ENCODE measurements around the gene DDX5.
A peak's percentile ranks its signal among the peaks of the same experiment; 100 is the strongest.

The DDX5 gene

DNA sequence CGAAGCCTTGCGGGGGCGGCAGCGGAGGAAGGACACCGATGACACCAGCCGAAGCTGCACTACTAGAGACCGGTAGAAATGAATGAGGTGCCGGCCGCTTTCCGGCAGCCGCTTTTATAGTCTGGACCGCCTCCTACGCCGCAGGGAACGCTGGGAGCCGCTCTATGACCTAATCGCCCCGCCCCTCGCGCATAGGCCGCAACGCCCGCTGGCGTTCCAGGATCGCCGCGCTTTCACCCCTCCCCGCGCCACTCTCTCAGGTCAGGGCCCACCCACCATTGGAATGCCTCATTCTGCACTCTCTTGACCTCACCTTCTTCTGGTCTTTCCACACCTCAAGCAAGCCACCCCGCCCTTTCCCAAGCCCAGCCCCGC, at the start of gene DDX5:
TSS of gene DDX5 (minus strand) at position 89 of the 375 bp plus-strand sequence. CDS start 170 bp downstream, outside the sequence.
- Histone ChIP-seq H3K27ac (ENCODE audit: low read depth, low read length) (peak within 1 kb of the TSS; percentile 100), H3K4me3 (ENCODE audit: low read depth in 1 of 5, low read length in 5 of 5) (peak within 1 kb of the TSS; percentile 79 to 100 (median 100)), H3K9me3 (ENCODE audit: control insufficient read depth in 5 of 5, low read length in 5 of 5) (no peaks in the 10 kb centered on the region), H3K36me3 (ENCODE audit: control insufficient read depth in 5 of 5, insufficient read depth in 5 of 5, low read length in 5 of 5) (peaks cover 40 to 56% (median 48%) of the 10 kb centered on the region in 5 donors), H3K9ac (ENCODE audit: low read length in 5 of 5) (peak within 1 kb of the TSS; percentile 96 to 100 (median 100)), H3K4me1 (ENCODE audit: control insufficient read depth in 5 of 5, insufficient read depth in 5 of 5, low read length in 5 of 5) (peaks cover 8 to 58% (median 52%) of the 10 kb centered on the region in 5 donors), H3K27me3 (ENCODE audit: control insufficient read depth in 5 of 5, insufficient read depth in 4 of 5, low read length in 5 of 5) (no peaks in the 10 kb centered on the region)

DNA sequence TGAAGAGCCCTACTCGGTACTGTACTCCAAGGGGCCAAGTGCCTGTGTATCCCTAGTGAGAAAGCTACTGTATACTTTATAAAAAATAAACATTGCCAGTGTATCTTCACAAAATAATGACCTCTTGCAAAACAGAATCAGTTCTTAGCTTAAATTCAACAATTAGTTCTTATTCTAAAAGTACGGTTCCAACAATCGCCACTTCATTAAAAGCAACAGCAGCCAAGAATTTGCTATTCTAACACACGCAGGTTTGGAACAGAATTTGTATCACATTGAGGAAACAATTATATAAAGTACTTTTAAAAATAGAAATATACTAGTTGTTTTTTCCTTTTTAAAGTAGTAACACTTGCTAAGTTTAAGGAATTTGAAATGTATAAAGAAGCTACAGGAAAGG, 49.2 kb upstream of the DDX5 start:
- no peak overlapping the region for H3K9ac ChIP-seq (ENCODE audit: low read length in 5 of 5)
- H3K9me3 ChIP-seq (ENCODE audit: control insufficient read depth in 5 of 5, low read length in 5 of 5), result no peaks in the 10 kb centered on the region
- no peaks in the 10 kb centered on the region for H3K27me3 ChIP-seq (ENCODE audit: control insufficient read depth in 5 of 5, insufficient read depth in 4 of 5, low read length in 5 of 5)
- H3K27ac ChIP-seq (ENCODE audit: low read depth, low read length), result no peak overlapping the region
- H3K36me3 ChIP-seq (ENCODE audit: control insufficient read depth in 5 of 5, insufficient read depth in 5 of 5, low read length in 5 of 5), result peaks cover 24 to 50% (median 30%) of the 10 kb centered on the region in 5 donors
- no peak overlapping the region for H3K4me3 ChIP-seq (ENCODE audit: low read depth in 1 of 5, low read length in 5 of 5)
- H3K4me1 ChIP-seq (ENCODE audit: control insufficient read depth in 5 of 5, insufficient read depth in 5 of 5, low read length in 5 of 5), result no peaks in the 10 kb centered on the region

DNA sequence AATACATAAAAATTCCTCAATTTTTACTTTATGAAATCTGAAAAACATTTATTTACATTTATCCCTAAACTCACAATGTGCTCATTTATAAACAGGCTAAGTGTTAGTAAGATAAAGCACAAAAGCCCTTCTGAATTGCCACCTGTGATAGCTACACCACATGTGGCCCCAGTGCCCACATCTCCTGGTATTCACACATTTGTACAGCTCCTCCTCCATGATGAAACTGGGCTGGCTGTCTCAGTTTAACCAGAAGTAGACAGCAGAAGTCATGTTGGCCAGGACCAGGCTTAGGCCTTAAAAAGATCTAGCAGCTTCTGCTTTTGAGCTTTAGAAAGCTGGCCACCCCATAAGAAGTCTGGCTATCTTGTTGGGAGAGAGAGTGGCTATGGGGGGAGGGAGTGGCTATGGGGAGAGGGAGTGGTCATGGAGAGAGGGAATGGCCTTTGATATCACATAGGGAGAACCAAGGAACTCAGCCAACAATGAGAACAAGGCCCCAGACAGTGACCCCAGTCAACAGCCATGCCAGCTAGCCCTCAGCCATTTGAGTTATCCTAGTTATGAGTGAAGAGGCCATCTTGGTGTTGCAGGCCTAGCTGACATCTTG, 48.0 kb upstream of the DDX5 start:
- Histone ChIP-seq H3K4me1 (ENCODE audit: control insufficient read depth in 5 of 5, insufficient read depth in 5 of 5, low read length in 5 of 5) (no peaks in the 10 kb centered on the region), H3K9ac (ENCODE audit: low read length in 5 of 5) (no peak overlapping the region), H3K4me3 (ENCODE audit: low read depth in 1 of 5, low read length in 5 of 5) (no peak overlapping the region), H3K27me3 (ENCODE audit: control insufficient read depth in 5 of 5, insufficient read depth in 4 of 5, low read length in 5 of 5) (no peaks in the 10 kb centered on the region), H3K9me3 (ENCODE audit: control insufficient read depth in 5 of 5, low read length in 5 of 5) (no peaks in the 10 kb centered on the region), H3K27ac (ENCODE audit: low read depth, low read length) (no peak overlapping the region), H3K36me3 (ENCODE audit: control insufficient read depth in 5 of 5, insufficient read depth in 5 of 5, low read length in 5 of 5) (peaks cover 26 to 50% (median 32%) of the 10 kb centered on the region in 5 donors)

- no peak overlapping the region for H3K4me3 ChIP-seq (ENCODE audit: low read depth in 1 of 5, low read length in 5 of 5)
- no peaks in the 10 kb centered on the region for H3K4me1 ChIP-seq (ENCODE audit: control insufficient read depth in 5 of 5, insufficient read depth in 5 of 5, low read length in 5 of 5)
- H3K27ac ChIP-seq (ENCODE audit: low read depth, low read length), result no peak overlapping the region
- no peak overlapping the region for H3K9ac ChIP-seq (ENCODE audit: low read length in 5 of 5)
- peaks cover 18 to 56% (median 38%) of the 10 kb centered on the region in 5 donors for H3K36me3 ChIP-seq (ENCODE audit: control insufficient read depth in 5 of 5, insufficient read depth in 5 of 5, low read length in 5 of 5)
- no peaks in the 10 kb centered on the region for H3K9me3 ChIP-seq (ENCODE audit: control insufficient read depth in 5 of 5, low read length in 5 of 5)
- no peaks in the 10 kb centered on the region for H3K27me3 ChIP-seq (ENCODE audit: control insufficient read depth in 5 of 5, insufficient read depth in 4 of 5, low read length in 5 of 5)
Observed at GRCh38 chr17:64551461-64551860, 45.4 kb upstream of the DDX5 start.

- Histone ChIP-seq H3K27me3 (ENCODE audit: control insufficient read depth in 5 of 5, insufficient read depth in 4 of 5, low read length in 5 of 5) (no peaks in the 10 kb centered on the region), H3K36me3 (ENCODE audit: control insufficient read depth in 5 of 5, insufficient read depth in 5 of 5, low read length in 5 of 5) (peaks cover 16 to 62% (median 28%) of the 10 kb centered on the region in 5 donors), H3K27ac (ENCODE audit: low read depth, low read length) (no peak overlapping the region), H3K4me1 (ENCODE audit: control insufficient read depth in 5 of 5, insufficient read depth in 5 of 5, low read length in 5 of 5) (no peaks in the 10 kb centered on the region), H3K9me3 (ENCODE audit: control insufficient read depth in 5 of 5, low read length in 5 of 5) (no peaks in the 10 kb centered on the region), H3K4me3 (ENCODE audit: low read depth in 1 of 5, low read length in 5 of 5) (no peak overlapping the region), H3K9ac (ENCODE audit: low read length in 5 of 5) (no peak overlapping the region)
Observed at GRCh38 chr17:64547319-64547718, 41.2 kb upstream of the DDX5 start.

DNA sequence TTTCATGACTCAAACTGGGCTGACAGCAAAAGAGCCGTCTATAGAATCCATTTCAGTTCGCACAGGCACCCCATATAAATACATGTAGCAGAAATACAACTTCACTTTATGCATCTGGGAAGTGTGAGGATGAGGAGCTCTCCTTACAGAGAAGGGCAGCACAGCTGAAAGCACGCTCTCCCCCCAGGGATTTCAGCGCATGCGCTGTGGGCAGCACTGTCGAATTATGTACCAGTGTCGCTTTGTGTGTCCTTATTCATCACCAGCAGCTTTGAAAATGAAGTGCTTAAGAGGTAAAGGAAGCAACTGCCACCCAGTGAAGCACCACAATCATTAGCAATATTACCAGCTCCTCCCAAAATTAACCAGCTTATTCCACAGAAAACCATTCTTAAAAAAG, 40.6 kb upstream of the DDX5 start:
- H3K36me3 ChIP-seq (ENCODE audit: control insufficient read depth in 5 of 5, insufficient read depth in 5 of 5, low read length in 5 of 5), result peaks cover 18 to 66% (median 27%) of the 10 kb centered on the region in 5 donors
- no peak overlapping the region for H3K4me3 ChIP-seq (ENCODE audit: low read depth in 1 of 5, low read length in 5 of 5)
- no peak overlapping the region for H3K27ac ChIP-seq (ENCODE audit: low read depth, low read length)
- H3K27me3 ChIP-seq (ENCODE audit: control insufficient read depth in 5 of 5, insufficient read depth in 4 of 5, low read length in 5 of 5), result no peaks in the 10 kb centered on the region
- H3K9ac ChIP-seq (ENCODE audit: low read length in 5 of 5), result no peak overlapping the region
- H3K4me1 ChIP-seq (ENCODE audit: control insufficient read depth in 5 of 5, insufficient read depth in 5 of 5, low read length in 5 of 5), result no peaks in the 10 kb centered on the region
- no peaks in the 10 kb centered on the region for H3K9me3 ChIP-seq (ENCODE audit: control insufficient read depth in 5 of 5, low read length in 5 of 5)

DNA sequence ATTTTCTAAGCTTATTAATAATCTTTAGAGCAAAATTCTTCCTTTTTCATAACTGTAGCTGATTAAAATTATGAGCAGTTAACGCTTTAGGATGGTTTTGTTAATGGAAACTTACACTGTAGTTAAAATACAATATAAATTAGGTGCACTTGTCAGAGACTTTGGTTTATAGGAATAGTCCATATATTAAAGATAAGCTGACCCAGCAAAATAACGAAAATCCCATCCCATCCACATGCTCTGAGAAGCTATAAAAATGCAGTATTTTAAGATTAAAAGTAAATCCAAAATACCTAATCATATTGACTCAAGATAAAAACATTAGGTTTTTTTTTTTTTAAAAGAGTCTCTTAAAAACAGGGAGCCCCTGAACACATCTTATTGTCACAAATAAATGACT, 38.7 kb upstream of the DDX5 start:
- Histone ChIP-seq H3K4me3 (ENCODE audit: low read depth in 1 of 5, low read length in 5 of 5) (no peak overlapping the region), H3K9ac (ENCODE audit: low read length in 5 of 5) (no peak overlapping the region), H3K27me3 (ENCODE audit: control insufficient read depth in 5 of 5, insufficient read depth in 4 of 5, low read length in 5 of 5) (no peaks in the 10 kb centered on the region), H3K36me3 (ENCODE audit: control insufficient read depth in 5 of 5, insufficient read depth in 5 of 5, low read length in 5 of 5) (peaks cover 21 to 59% (median 27%) of the 10 kb centered on the region in 5 donors), H3K9me3 (ENCODE audit: control insufficient read depth in 5 of 5, low read length in 5 of 5) (no peaks in the 10 kb centered on the region), H3K27ac (ENCODE audit: low read depth, low read length) (no peak overlapping the region), H3K4me1 (ENCODE audit: control insufficient read depth in 5 of 5, insufficient read depth in 5 of 5, low read length in 5 of 5) (no peaks in the 10 kb centered on the region)

- Histone ChIP-seq H3K9me3 (ENCODE audit: control insufficient read depth in 5 of 5, low read length in 5 of 5) (no peaks in the 10 kb centered on the region), H3K27ac (ENCODE audit: low read depth, low read length) (no peak overlapping the region), H3K36me3 (ENCODE audit: control insufficient read depth in 5 of 5, insufficient read depth in 5 of 5, low read length in 5 of 5) (peaks cover 24 to 68% (median 36%) of the 10 kb centered on the region in 5 donors), H3K4me1 (ENCODE audit: control insufficient read depth in 5 of 5, insufficient read depth in 5 of 5, low read length in 5 of 5) (peaks cover 0 to 2% (median 0%) of the 10 kb centered on the region in 5 donors), H3K27me3 (ENCODE audit: control insufficient read depth in 5 of 5, insufficient read depth in 4 of 5, low read length in 5 of 5) (no peaks in the 10 kb centered on the region), H3K4me3 (ENCODE audit: low read depth in 1 of 5, low read length in 5 of 5) (no peak overlapping the region), H3K9ac (ENCODE audit: low read length in 5 of 5) (no peak overlapping the region)
Observed at GRCh38 chr17:64540118-64540776, 34.2 kb upstream of the DDX5 start.

DNA sequence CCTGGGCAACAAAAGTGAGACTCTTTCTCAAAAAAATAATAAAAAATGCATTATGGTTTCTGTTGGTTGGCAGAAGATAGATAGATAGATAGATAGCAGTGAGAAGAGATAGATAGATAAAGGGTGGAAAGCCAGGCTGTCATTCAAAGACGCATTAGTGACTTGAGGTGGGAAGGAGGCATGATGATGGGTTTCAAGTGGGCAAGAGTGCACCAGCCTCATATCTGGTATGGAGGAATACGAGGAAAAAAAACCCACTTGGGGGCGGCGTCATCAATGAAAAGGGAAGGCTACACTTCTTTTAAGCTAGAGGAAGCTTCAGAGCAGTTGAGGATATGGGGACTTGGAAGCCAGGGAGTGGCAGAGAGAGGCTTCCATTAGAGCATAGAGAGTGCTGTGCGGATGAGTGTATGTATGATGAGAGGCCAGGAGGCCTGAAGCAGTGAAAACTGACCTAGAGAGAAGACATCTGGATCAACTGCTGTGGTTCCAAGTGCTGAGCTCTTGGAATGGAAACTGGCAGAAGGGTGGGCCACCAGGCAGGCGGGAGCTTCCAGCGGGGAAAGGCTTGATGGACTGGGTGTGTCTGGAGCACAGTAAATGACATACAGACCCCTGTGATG, 32.5 kb upstream of the DDX5 start:
- H3K4me3 ChIP-seq (ENCODE audit: low read depth in 1 of 5, low read length in 5 of 5), result no peak overlapping the region
- H3K27me3 ChIP-seq (ENCODE audit: control insufficient read depth in 5 of 5, insufficient read depth in 4 of 5, low read length in 5 of 5), result no peaks in the 10 kb centered on the region
- no peaks in the 10 kb centered on the region for H3K9me3 ChIP-seq (ENCODE audit: control insufficient read depth in 5 of 5, low read length in 5 of 5)
- H3K4me1 ChIP-seq (ENCODE audit: control insufficient read depth in 5 of 5, insufficient read depth in 5 of 5, low read length in 5 of 5), result peaks cover 0 to 2% (median 0%) of the 10 kb centered on the region in 5 donors
- H3K36me3 ChIP-seq (ENCODE audit: control insufficient read depth in 5 of 5, insufficient read depth in 5 of 5, low read length in 5 of 5), result peaks cover 32 to 69% (median 51%) of the 10 kb centered on the region in 5 donors
- H3K9ac ChIP-seq (ENCODE audit: low read length in 5 of 5), result no peak overlapping the region
- peak overlapping the region; percentile 20 for H3K27ac ChIP-seq (ENCODE audit: low read depth, low read length)

- H3K9ac ChIP-seq (ENCODE audit: low read length in 5 of 5), result no peak overlapping the region
- H3K4me1 ChIP-seq (ENCODE audit: control insufficient read depth in 5 of 5, insufficient read depth in 5 of 5, low read length in 5 of 5), result peaks cover 0 to 2% (median 0%) of the 10 kb centered on the region in 5 donors
- no peak overlapping the region for H3K27ac ChIP-seq (ENCODE audit: low read depth, low read length)
- no peaks in the 10 kb centered on the region for H3K27me3 ChIP-seq (ENCODE audit: control insufficient read depth in 5 of 5, insufficient read depth in 4 of 5, low read length in 5 of 5)
- H3K4me3 ChIP-seq (ENCODE audit: low read depth in 1 of 5, low read length in 5 of 5), result no peak overlapping the region
- no peaks in the 10 kb centered on the region for H3K9me3 ChIP-seq (ENCODE audit: control insufficient read depth in 5 of 5, low read length in 5 of 5)
- H3K36me3 ChIP-seq (ENCODE audit: control insufficient read depth in 5 of 5, insufficient read depth in 5 of 5, low read length in 5 of 5), result peaks cover 36 to 79% (median 63%) of the 10 kb centered on the region in 5 donors
Observed at GRCh38 chr17:64537488-64537887, 31.4 kb upstream of the DDX5 start.

Measured in subcutaneous abdominal adipose tissue (tissue), 5 donors.